ENCODE results near the gene C1orf198.

C1orf198 gene

DNA sequence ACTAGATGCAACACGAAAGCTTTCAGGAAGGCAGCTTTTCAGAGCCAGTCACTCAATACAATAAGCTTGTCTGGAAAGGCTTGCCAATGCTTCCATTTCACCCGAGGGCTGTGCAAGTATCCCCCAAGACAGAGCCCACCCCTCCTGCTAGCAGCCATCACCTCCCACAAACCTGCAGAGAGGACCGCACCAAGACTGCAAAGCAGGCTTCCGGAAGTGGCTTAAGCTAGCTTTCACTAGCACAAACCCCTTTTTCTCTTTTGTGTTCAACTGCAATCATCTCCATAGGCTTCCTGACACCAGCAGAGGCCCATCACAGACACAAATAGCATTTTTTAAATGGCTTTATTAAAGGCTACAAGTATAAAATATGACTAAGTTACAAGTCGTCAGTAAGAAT lies 31.5 kb downstream of the C1orf198 start:
- TF ChIP-seq, protein P1, sequence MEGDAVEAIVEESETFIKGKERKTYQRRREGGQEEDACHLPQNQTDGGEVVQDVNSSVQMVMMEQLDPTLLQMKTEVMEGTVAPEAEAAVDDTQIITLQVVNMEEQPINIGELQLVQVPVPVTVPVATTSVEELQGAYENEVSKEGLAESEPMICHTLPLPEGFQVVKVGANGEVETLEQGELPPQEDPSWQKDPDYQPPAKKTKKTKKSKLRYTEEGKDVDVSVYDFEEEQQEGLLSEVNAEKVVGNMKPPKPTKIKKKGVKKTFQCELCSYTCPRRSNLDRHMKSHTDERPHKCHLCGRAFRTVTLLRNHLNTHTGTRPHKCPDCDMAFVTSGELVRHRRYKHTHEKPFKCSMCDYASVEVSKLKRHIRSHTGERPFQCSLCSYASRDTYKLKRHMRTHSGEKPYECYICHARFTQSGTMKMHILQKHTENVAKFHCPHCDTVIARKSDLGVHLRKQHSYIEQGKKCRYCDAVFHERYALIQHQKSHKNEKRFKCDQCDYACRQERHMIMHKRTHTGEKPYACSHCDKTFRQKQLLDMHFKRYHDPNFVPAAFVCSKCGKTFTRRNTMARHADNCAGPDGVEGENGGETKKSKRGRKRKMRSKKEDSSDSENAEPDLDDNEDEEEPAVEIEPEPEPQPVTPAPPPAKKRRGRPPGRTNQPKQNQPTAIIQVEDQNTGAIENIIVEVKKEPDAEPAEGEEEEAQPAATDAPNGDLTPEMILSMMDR (IDR thresholded peaks at IDR 0.05; ENCODE audit: control insufficient read depth, extremely low read depth, insufficient read depth), result no peak
- no peak overlapping the region for H3K4me3 ChIP-seq (ENCODE audit: low read depth, low read length)
- no peak for DNase-seq (ENCODE audit: low read depth)

DNA sequence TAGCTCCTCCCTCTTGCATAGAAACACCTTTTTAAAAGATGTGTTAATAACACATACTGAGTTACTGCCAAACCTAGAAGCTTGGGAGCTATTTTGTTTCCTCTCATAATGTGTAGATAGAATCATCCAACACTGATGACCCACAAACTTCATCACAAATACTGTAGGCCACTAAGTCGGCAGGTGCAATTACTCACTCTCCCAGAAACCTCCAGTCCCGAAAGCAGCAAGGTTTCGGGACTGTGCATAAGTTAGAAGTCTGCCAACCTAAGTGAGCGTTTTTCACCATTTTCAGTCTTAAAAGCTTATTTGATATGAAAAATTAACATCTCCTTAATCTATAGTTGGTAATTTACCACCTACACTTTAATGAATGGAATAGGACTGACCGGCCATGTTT lies 32.0 kb downstream of the C1orf198 start:
- no peak for DNase-seq (ENCODE audit: low read depth)
- TF ChIP-seq, protein P1 (IDR thresholded peaks at IDR 0.05; ENCODE audit: control insufficient read depth, extremely low read depth, insufficient read depth), result no peak
- H3K4me3 ChIP-seq (ENCODE audit: low read depth, low read length), result no peak overlapping the region

DNA sequence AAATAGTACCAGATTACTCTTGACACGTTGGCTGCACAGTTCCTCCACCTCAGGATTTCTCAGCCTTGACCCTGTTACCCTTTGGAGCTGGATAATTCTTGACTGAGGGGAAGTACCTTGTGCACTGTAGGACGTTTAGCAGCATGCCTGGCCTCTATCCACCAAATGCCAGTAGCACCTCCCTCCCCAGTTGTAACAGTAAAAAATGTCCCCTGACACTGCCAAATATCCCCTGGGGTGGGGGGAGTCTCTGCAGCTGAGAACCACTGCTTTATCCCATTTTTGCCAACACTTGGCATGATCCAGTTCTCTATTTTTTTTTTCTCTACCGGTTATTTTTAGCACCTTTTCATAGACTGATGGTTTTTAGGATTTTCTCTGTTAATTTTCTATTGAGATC lies 34.0 kb downstream of the C1orf198 start:
- TF ChIP-seq, protein P1 (IDR thresholded peaks at IDR 0.05; ENCODE audit: control insufficient read depth, extremely low read depth, insufficient read depth), result no peak
- H3K4me3 ChIP-seq (ENCODE audit: low read depth, low read length), result no peak overlapping the region
- no peak for DNase-seq (ENCODE audit: low read depth)

DNA sequence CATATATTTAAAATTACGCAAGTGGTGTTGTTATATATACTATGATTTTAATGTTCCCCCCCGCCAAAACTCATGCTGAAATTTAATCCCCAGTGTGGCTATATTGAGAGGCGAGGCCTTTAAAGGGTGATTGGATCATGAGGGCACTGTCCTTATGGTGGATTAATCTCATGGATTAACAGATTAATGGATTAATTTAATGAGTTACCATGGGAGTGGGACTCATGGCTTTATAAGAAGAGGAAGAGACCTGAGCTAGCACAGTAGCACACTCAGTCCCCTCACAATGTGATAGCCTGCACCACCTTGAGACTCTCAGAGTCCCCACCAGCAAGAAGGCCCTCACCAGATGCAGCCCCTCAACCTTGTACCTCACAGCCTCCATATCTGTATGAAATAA lies 34.8 kb downstream of the C1orf198 start:
- no peak for DNase-seq (ENCODE audit: low read depth)
- TF ChIP-seq, protein P1 (IDR thresholded peaks at IDR 0.05; ENCODE audit: control insufficient read depth, extremely low read depth, insufficient read depth), result no peak
- no peak overlapping the region for H3K4me3 ChIP-seq (ENCODE audit: low read depth, low read length)

DNA sequence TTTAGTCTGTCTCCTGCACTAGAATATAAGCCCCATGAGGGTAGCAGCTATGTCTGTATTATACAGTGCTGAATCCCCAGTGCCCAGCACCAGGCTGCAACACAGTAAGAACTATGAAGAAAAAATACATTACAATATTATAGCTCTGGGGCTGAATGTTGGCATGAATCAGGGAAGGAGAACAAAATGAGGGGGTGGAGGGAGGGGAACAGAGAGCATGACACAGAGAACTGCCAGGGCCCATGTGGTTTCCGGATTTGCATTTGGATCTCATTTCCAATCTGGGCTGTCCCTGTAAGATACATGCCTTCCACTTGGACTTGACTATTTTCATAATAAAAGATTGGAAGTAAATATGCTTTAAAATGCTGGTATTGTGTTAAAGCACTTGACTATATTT lies 35.8 kb downstream of the C1orf198 start:
- H3K4me3 ChIP-seq (ENCODE audit: low read depth, low read length), result no peak overlapping the region
- no peak for DNase-seq (ENCODE audit: low read depth)
- TF ChIP-seq, protein P1 (IDR thresholded peaks at IDR 0.05; ENCODE audit: control insufficient read depth, extremely low read depth, insufficient read depth), result no peak

DNA sequence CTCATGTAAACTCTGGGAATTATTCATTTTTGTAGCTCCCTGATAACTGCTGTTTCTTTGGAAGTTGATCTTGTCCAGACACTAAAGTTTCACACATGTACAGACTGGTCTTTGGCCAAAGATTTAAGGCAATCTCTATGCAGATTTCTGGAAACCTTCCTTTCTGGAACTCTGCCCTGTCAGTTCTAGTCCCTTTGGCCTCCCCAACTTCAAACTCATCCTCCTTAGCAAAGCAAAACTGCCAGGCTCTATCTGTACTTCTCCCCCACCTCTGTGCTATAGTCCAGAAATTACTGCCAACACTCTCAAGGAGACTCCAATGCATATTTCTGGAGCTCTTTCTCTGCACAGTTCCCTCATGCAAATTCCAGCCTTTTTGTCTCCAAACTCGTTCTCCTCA lies 36.5 kb downstream of the C1orf198 start:
- no peak overlapping the region for H3K4me3 ChIP-seq (ENCODE audit: low read depth, low read length)
- DNase-seq (ENCODE audit: low read depth), result no peak
- TF ChIP-seq, protein P1 (IDR thresholded peaks at IDR 0.05; ENCODE audit: control insufficient read depth, extremely low read depth, insufficient read depth), result no peak

DNA sequence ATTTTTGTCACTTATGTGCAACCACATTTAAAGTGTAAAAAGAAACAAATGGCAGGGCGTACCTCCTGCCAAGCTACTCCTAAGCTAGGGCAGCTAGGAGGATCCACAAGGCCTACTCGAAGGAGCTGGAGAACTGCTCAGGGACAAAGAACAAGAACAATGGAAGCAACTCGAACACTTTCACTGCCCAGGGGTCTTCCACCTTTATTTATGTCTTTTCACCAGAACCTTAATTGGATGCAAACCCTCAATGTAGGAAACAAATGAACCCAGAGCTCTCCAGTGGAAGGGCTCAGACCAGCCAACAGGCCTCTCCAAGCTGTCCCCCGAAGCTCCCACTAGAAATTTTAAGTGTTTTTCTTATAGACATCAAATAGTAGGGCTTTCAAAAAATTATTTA lies 39.9 kb downstream of the C1orf198 start:
- no peak overlapping the region for H3K4me3 ChIP-seq (ENCODE audit: low read depth, low read length)
- TF ChIP-seq, protein P1 (IDR thresholded peaks at IDR 0.05; ENCODE audit: control insufficient read depth, extremely low read depth, insufficient read depth), result no peak
- DNase-seq (ENCODE audit: low read depth), result no peak
